Activated T-cell treated with anti-CD3 and anti-CD28 coated beads for 48 hours (primary cell): ENCODE results near the gene PLEKHA5.
"Not testable (repeated sequence)": the region's sequence is repeated elsewhere in the genome, so short reads cannot be mapped to it uniquely, and the experiment has no call there.

Experiments used
- DNase-seq: peaks from one replicate; pipeline ENCODE4 v3.0.0-alpha.2; 2020; ENCODE audit warnings: low read depth

Gene PLEKHA5

GRCh38 chr12:19326102-19326501 lies 196.6 kb downstream of the PLEKHA5 start:
- DNase-seq: no peak

DNA sequence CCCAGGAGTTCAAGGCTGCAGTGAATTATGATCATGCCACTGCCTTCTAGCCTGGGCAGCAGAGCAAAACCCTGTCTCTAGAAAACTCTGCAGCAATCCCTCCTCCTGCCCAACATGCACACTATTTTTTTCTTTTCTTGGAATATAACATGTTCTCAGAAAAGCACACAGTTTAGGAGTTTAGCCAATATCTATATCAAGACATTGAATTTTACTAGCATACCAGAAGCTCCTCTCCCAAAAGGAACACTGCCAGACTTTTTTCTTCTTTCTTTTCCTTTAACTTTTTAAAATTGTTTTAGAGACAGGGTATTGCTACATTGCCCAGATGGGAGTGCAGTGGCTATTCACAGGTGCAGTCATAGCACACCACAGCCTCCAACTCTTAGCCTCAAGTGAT lies 202.7 kb downstream of the PLEKHA5 start:
- DNase-seq: no peak

DNA sequence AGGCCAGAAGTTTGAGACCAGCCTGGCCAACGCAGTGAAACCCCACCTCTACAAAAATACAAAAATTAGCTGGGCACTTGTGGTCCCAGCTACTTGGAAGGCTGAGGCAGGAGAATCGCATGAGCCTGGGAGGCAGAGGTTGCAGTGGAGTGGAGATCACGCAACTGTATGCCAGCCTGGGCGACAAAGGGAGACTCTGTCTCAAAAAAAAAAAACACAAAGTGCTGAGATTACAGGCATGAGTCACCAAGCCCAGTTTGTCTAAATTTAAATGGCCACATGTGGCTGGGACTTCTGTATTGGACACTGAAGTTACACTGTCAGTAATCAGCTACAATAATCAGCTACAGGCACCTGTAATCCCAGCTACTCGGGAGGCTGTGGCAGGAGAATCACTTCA lies 208.9 kb downstream of the PLEKHA5 start:
- no peak for DNase-seq

- DNase-seq: not testable (repeated sequence)
Observed at GRCh38 chr12:19350850-19351249, 221.3 kb downstream of the PLEKHA5 start.

DNA sequence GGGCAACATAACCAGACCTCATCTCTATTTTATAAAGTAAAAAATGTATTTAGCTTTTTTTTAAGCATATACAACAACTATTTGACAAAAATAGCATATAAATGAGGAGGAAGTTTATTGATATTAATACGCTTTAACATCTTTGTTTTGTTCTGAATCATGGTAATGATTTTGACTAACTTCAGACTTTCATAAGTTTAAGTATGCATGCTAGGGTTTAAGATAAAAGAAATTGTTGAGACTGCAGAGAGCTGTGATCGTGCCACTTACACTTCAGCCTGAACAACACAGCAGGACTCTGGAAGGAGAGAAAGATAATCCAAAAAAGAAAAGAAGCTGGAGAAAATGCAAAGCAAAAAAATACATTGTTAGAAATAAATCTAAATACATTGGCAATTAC lies 221.8 kb downstream of the PLEKHA5 start:
- no peak for DNase-seq

- DNase-seq: no peak
Observed at GRCh38 chr12:19369691-19370148, 240.2 kb downstream of the PLEKHA5 start.

DNA sequence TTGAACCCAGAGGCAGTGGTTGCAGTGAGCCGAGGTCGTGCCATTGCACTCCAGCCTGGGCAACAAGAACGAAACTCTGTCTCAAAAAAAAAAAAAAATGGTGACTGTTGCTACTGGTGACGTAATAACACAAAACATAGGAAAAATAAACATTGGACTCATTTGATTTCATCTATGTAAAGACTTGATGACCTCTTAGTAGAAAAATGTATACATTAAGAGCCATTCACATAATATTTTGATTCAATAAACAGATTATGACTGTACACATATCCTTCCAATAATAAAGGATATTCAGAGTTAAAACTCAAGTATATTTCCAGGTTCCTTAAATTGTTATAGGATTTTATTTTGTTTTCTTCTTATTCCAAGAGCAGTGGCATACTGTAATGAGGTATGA lies 244.1 kb downstream of the PLEKHA5 start:
- no peak for DNase-seq

GRCh38 chr12:19375888-19376287 lies 246.4 kb downstream of the PLEKHA5 start:
- no peak for DNase-seq

- no peak for DNase-seq
Observed at GRCh38 chr12:19376691-19377090, 247.2 kb downstream of the PLEKHA5 start.

DNA sequence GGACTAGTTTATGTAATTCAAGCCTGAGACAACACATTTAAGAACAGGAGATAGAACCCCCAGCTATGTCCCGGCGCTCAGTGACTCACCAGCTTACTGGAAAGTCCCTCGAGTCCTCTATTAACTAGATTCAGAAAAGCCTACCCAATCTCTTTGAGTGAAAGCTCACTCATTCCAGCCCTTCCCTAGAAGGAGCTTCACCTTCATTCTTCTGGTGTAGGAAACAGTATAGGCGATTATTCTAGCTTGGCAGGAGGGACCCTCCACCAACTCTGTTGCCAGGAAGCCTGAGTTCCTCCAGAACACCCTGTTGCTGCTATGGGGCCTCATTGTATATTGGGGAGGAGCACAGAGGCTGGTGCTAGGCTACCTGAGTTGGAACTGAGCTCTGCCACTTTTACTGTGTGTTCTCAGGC lies 252.6 kb downstream of the PLEKHA5 start:
- DNase-seq: peak; percentile 31

- DNase-seq: no peak
Observed at GRCh38 chr12:19382563-19382962, 253.0 kb downstream of the PLEKHA5 start.

DNA sequence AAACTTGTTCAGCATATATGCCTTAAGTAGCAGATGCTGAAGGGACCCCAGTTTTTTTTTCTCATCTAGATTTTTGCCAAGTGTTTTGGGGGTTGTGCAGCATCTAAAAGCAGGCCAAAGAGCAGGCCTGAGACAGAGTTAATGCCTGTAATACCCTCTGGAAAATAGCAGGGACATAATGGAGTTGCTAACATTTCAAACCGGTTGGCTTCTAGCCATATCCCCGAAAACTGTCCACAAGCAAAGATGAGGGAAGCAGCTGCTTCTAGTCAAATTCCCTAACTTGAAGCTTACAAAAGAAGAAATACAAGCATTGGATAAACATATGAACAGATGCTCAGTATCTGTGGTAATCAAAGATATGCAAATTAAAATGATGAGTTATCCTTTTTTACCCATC lies 257.6 kb downstream of the PLEKHA5 start:
- no peak for DNase-seq

DNA sequence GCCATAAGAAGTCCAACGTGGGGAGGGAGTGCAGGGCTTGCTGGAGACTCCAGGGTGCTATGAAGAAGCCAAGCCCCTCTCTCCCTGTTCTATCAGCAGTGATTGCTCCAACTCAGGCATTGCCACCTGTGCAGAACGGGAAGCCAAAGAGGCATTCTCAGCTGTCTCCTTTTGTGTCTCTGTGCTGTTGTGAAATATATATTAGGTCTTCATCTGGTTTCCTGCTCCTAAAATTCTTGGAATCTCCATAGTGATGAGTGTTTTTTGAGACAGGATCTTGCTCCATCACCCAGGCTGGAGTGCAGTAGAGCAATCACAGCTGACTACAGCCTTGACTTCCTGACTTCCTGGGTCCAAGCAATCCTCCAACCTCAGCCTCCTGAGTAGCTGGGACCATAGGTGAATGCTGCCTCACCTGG lies 258.6 kb downstream of the PLEKHA5 start:
- DNase-seq: no peak

DNA sequence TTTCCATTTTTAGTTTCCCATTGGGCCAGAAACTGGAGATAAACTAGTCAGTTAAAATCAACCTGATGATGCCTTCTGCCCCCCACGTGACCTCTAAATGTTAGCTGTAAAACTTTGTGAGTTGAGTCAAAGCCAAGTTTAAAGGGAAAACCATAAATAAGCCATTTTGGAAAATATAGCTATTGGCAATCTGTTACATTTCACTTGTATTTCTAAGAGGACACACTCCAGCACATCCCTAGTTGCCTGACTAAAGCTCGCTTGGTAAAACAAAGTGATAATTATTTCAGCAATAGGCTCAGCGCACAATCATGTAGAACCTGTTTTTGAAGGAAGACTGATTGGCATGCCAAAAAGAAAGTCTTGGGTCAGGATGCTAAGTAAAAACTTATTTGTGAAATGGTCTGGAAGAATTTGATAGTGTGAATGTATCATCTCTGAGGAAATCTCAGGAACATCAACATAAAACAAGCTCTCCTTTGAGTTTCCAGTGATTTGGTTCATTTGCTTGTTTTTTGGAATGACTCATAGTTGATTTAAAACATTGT lies 260.6 kb downstream of the PLEKHA5 start:
- DNase-seq: no peak

- DNase-seq: not testable (repeated sequence)
Observed at GRCh38 chr12:19392644-19393043, 263.1 kb downstream of the PLEKHA5 start.

- no peak for DNase-seq
Observed at GRCh38 chr12:19394385-19394784, 264.9 kb downstream of the PLEKHA5 start.

- DNase-seq: no peak
Observed at GRCh38 chr12:19397534-19397933, 268.0 kb downstream of the PLEKHA5 start.

DNA sequence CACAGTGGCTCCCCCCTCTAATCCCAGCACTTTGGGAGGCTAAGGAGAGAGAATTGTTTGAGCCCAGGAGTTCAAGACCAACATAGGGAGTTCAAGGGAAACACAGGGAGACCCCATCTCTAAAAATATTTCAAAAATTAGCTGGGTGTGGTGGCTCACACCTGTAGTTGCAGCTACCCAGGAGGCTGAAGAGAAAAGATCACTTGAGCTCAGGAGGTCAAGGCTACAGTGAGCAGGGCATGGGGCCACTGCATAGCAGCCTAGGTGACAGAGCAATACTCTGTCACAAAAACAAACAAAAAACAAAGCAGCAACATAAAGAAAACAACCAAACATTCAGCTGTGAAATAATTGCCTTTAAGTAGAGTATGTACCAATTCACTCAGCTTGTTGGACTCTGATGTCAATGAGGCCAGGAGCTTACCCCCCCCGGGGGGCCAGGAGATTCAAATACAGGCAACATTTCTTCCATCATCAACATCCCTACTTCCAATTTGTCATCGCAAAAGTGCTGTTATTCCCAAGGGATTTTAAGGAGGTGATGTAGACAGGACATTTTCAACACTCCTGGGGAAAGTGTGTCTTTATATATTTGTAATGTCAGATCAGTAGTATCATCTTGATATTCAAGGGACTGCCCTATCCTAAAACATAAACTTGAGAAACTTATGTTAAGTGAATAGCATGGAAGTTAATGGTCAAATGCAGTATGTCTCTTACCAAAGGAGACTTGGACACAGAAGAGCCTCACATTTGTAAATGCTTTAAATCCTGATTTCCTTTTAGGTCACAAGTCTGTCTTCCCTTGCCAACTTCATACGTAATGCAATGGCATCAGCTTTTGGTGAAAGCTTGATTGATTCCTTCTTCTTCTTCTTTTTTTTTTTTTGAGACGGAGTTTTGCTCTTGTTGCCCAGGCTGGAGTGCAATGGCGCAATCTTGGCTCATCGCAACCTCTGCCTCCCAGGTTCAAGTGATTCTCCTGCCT lies 269.1 kb downstream of the PLEKHA5 start:
- no peak for DNase-seq

- DNase-seq: not testable (repeated sequence)
Observed at GRCh38 chr12:19400649-19401285, 271.2 kb downstream of the PLEKHA5 start.

DNA sequence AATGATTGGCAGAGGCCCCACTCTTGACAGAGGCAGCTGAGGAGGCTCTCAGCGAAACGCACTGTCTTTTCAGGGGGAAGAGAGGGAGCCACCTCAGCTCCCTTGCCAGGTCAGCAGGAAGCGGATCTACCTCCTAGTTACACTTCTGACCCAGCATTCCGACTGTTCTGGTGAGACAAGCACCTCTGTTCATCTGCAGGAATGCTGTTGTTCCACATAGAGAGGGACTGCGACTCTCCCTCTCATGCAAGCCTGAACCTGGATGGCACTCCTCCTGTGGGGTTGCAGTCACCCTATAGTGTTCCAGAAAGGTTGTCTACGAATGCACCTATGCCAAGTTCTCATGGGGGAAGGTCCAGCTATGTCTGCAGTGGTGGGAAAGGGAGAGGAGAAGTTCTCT lies 272.7 kb downstream of the PLEKHA5 start:
- no peak for DNase-seq

GRCh38 chr12:19402743-19403431 lies 273.4 kb downstream of the PLEKHA5 start:
- no peak for DNase-seq

DNA sequence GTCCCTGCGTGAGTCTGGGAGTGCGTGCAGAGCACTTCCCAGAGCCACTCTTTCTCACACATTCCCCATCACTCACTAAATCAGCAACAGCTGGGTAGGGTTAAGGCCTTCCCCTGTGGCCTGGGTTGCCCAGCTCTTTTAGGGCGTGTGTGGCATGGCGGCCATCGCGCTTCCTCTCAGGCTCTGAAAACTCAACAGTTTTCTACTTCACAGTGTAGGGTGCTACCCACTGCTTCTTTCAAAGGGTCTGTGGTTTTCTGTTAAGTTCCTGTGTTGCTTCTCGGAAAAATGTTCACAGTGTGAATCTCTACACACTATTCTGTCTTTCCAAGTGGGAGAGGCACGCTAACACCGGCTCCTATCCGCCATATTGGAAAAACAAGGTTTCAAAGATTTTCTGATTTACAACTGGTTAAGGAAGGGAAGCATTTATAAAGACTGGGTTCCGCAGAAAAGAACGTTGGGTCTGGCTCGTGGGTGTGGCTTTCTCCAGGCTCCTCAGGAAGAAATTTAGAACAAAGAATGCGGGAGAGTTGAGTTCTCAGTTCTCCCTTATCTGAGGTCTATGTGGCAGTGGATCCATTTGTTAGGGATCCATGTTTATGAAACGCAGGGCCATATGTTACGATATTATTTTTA lies 274.8 kb downstream of the PLEKHA5 start:
- no peak for DNase-seq
